H9 (cell line): ENCODE data around the gene LIPC. TPM values are rescaled to one million over a fixed set of nuclear protein-coding genes. Genes with fewer than 3 reads are reported as not detected.

ENCODE experiments used
- DNase-seq: peaks from one replicate; pipeline ENCODE4 v3.0.0-alpha.2; 2017
- H2AFZ ChIP-seq: one replicate; pipeline ENCODE4 v1.6.1; 2013; ENCODE audit warnings: mild to moderate bottlenecking, low read length, control low read depth, moderate library complexity
- H2AK5ac ChIP-seq: 2 replicates; pipeline ENCODE4 v1.6.1; 2013; ENCODE audit warnings: low read length, control low read depth, mixed read lengths; ENCODE audit not compliant: insufficient read length
- H2BK120ac ChIP-seq: one replicate; pipeline ENCODE4 v1.6.1; 2013; ENCODE audit warnings: low read depth, mild to moderate bottlenecking, low read length, control low read depth, inconsistent platforms; ENCODE audit not compliant: poor library complexity, severe bottlenecking
- H2BK12ac ChIP-seq: 2 replicates; pipeline ENCODE4 v1.6.1; 2013; ENCODE audit warnings: low read length, control low read depth, mixed read lengths, low read depth; ENCODE audit not compliant: insufficient read length
- H2BK15ac ChIP-seq: 2 replicates; pipeline ENCODE4 v1.6.1; 2013; ENCODE audit warnings: low read depth, low read length, control low read depth
- H2BK20ac ChIP-seq: one replicate; pipeline ENCODE4 v1.6.1; 2013; ENCODE audit warnings: low read depth, mild to moderate bottlenecking, low read length, control low read depth, inconsistent platforms; ENCODE audit not compliant: poor library complexity, severe bottlenecking
- H2BK5ac ChIP-seq: 2 replicates; pipeline ENCODE4 v1.6.1; 2013; ENCODE audit warnings: low read length, control low read depth, mixed read lengths; ENCODE audit not compliant: insufficient read length
- H3K14ac ChIP-seq: 2 replicates; pipeline ENCODE4 v1.6.1; 2013; ENCODE audit warnings: low read length, control low read depth; ENCODE audit not compliant: insufficient read depth
- H3K18ac ChIP-seq: 2 replicates; pipeline ENCODE4 v1.6.1; 2013; ENCODE audit warnings: low read depth, mild to moderate bottlenecking, mixed read lengths, low read length, control low read depth; ENCODE audit not compliant: insufficient read length
- H3K23ac ChIP-seq: 2 replicates; pipeline ENCODE4 v1.6.1; 2013; ENCODE audit warnings: low read length, control low read depth, mixed read lengths, low read depth; ENCODE audit not compliant: insufficient read length
- H3K23me2 ChIP-seq: 2 replicates; pipeline ENCODE4 v1.6.1; 2013; ENCODE audit warnings: low read depth, mild to moderate bottlenecking, mixed read lengths, low read length, control low read depth; ENCODE audit not compliant: insufficient read length, poor library complexity, severe bottlenecking
- H3K27ac ChIP-seq: 2 replicates; pipeline ENCODE4 v1.5.1; 2013; ENCODE audit warnings: low read length, control low read depth, mixed read lengths, low read depth; ENCODE audit not compliant: insufficient read length
- H3K27me3 ChIP-seq: 2 replicates; pipeline ENCODE4 v1.6.1; 2013; ENCODE audit warnings: low read length, control low read depth, inconsistent platforms; ENCODE audit not compliant: insufficient read depth
- H3K4ac ChIP-seq: 2 replicates; pipeline ENCODE4 v1.6.1; 2013; ENCODE audit warnings: low read depth, mild to moderate bottlenecking, control low read depth, inconsistent platforms, low read length, moderate library complexity
- H3K4me1 ChIP-seq: 2 replicates; pipeline ENCODE4 v1.6.1; 2013; ENCODE audit warnings: low read length, control low read depth, inconsistent platforms; ENCODE audit not compliant: insufficient read depth
- H3K4me2 ChIP-seq: 2 replicates; pipeline ENCODE4 v1.6.1; 2013; ENCODE audit warnings: low read length, control low read depth, mixed read lengths; ENCODE audit not compliant: insufficient read length, insufficient read depth
- H3K56ac ChIP-seq: 2 replicates; pipeline ENCODE4 v1.6.1; 2013; ENCODE audit warnings: low read depth, mild to moderate bottlenecking, mixed read lengths, low read length, control low read depth; ENCODE audit not compliant: insufficient read length
- H3K79me1 ChIP-seq: 2 replicates; pipeline ENCODE4 v1.6.1; 2013; ENCODE audit warnings: low read depth, mild to moderate bottlenecking, moderate library complexity, low read length, control low read depth, inconsistent platforms; ENCODE audit not compliant: insufficient read depth, poor library complexity, severe bottlenecking
- H3K79me2 ChIP-seq: 2 replicates; pipeline ENCODE4 v1.6.1; 2013; ENCODE audit warnings: low read length, control low read depth, inconsistent platforms; ENCODE audit not compliant: insufficient read depth
- H3K9ac ChIP-seq: 2 replicates; pipeline ENCODE4 v1.6.1; 2013; ENCODE audit warnings: low read length, control low read depth, mixed read lengths; ENCODE audit not compliant: insufficient read length; ENCODE audit errors: extremely low read depth
- H3K9me3 ChIP-seq: one replicate; pipeline ENCODE4 v1.6.1; 2013; ENCODE audit warnings: low read depth, low read length, inconsistent platforms; ENCODE audit not compliant: control insufficient read depth
- H3T11ph ChIP-seq: one replicate; pipeline ENCODE4 v1.6.1; 2013; ENCODE audit warnings: mild to moderate bottlenecking, low read length, control low read depth, inconsistent platforms
- H4K20me1 ChIP-seq: one replicate; pipeline ENCODE4 v1.6.1; 2013; ENCODE audit not compliant: control insufficient read depth, insufficient read length, insufficient read depth
- H4K5ac ChIP-seq: 2 replicates; pipeline ENCODE4 v1.6.1; 2013; ENCODE audit warnings: low read depth, mild to moderate bottlenecking, mixed read lengths, low read length, control low read depth; ENCODE audit not compliant: insufficient read length
- H4K8ac ChIP-seq: replicated peaks from 2 replicates; pipeline ENCODE4 v1.6.1; 2013; ENCODE audit warnings: low read length, control low read depth, mixed read lengths, low read depth; ENCODE audit not compliant: insufficient read length
- H4K91ac ChIP-seq: 2 replicates; pipeline ENCODE4 v1.6.1; 2013; ENCODE audit warnings: low read depth, mild to moderate bottlenecking, moderate library complexity, mixed read lengths, low read length, control low read depth; ENCODE audit not compliant: insufficient read length
- H3K27ac Mint-ChIP-seq, 3 experiments: 2 replicates in 2 of 3; 3 replicates in 1 of 3; pipeline ENCODE4 v1.8.0; 2020 to 2021; ENCODE audit warnings: mixed read lengths in 3 of 3, mild to moderate bottlenecking in 1 of 3, moderate library complexity in 1 of 3
- H3K27me3 Mint-ChIP-seq: 2 replicates; pipeline ENCODE4 v1.8.0; 2021; ENCODE audit warnings: low read depth, mild to moderate bottlenecking, moderate library complexity, mixed read lengths
- H3K36me3 Mint-ChIP-seq, 3 experiments: 2 replicates in 2 of 3; 3 replicates in 1 of 3; pipeline ENCODE4 v1.8.0; 2020 to 2021; ENCODE audit warnings: low read depth in 3 of 3, mixed read lengths in 3 of 3; ENCODE audit not compliant: insufficient read depth in 1 of 3
- H3K4me1 Mint-ChIP-seq, 2 experiments: 2 replicates each; pipeline ENCODE4 v1.8.0; 2020; ENCODE audit warnings: mixed read lengths in 2 of 2
- H3K4me3 Mint-ChIP-seq, 2 experiments: 2 replicates in 1 of 2; 3 replicates in 1 of 2; pipeline ENCODE4 v1.8.0; 2020 to 2021; ENCODE audit warnings: mild to moderate bottlenecking in 2 of 2, mixed read lengths in 2 of 2, moderate library complexity in 1 of 2
- H3K9me3 Mint-ChIP-seq, 2 experiments: 2 replicates in 1 of 2; 3 replicates in 1 of 2; pipeline ENCODE4 v1.8.0; 2020; ENCODE audit warnings: mild to moderate bottlenecking in 2 of 2, mixed read lengths in 2 of 2, moderate library complexity in 1 of 2
- WGBS: extraction: QIAGEN DNeasy Blood & Tissue Kit; methylation state at CpG from one replicate; pipeline ENCODE4 v1.1.7; 2013; ENCODE audit warnings: missing lambda C conversion rate, low lambda C conversion rate, mixed read lengths; ENCODE audit not compliant: insufficient read length; ENCODE audit errors: extremely low coverage; 5-methylcytosine and 5-hydroxymethylcytosine counted together
- total RNA-seq: library from RNA; stranded (reverse); gene quantifications from 2 replicates; pipeline ENCODE4 v1.2.1, GENCODE V29; 2021
- TF ChIP-seq, protein P1 (sequence below): fragments of 200-600 bp; sonication (generic); conservative IDR thresholded peaks from 3 replicates; pipeline ENCODE4 v1.8.0; 2021; ENCODE audit warnings: antibody characterized with exemption, mild to moderate bottlenecking

The LIPC gene
- total RNA-seq, 1 experiment from 2014 or later, result not detected

DNA sequence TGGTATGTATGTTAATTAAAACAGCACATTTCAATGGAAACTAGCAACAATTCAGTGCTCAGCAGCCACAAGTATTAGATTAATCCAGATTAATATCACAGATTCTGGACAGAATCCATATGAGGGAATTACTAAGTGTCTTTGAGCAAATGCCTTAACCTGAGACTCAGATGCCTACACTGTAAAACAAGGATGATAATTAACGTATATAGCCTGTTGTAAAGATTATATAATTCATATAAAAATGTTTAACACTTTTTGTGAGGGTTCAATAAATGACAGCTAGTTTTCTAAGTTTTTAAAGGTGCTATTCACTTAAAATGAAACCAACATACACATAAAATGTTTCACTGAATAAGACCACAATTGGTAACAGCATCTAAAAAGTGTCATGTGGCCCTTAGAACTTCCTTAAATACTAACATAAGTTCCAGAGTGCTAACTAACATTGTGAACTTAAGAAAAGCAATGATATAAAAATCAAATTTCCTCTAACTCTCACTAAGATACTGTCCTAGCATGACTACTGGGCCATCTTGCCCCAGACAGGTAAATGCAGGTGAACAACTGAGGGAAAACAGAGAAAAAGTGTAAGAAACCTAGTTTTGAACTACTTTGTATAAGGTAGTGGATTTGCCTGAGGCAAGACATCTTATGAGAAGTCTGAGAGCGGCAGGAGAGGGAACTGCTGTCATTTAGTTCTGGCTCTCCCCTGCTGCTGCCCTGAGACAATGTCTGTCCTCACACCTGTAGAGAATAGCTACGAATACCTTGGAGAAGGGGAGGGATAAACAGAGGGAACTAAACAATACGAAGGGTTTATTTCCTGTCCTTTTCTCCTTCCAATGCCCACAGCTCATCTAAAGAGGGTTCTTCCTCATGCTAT lies 166.4 kb downstream of the LIPC start:
- peaks cover 2 to 18% (median 17%) of the 10 kb centered on the region in 3 experiments; a peak in 6 of 7 replicates for H3K36me3 Mint-ChIP-seq
- H3K4me1 Mint-ChIP-seq, result peaks cover 11 to 14% of the 10 kb centered on the region in 2 experiments
- no peak overlapping the region for H4K5ac ChIP-seq
- no peak overlapping the region for H3K9ac ChIP-seq
- no peak overlapping the region for H3K4ac ChIP-seq
- H2BK15ac ChIP-seq, result no peak overlapping the region
- H3K27ac Mint-ChIP-seq, result peak overlapping the region; percentile 70 to 96 (median 79); a peak in 4 of 7 replicates
- H3K27ac ChIP-seq, result no peak overlapping the region
- H3K27me3 ChIP-seq, result no peaks in the 10 kb centered on the region
- H3K56ac ChIP-seq, result no peak overlapping the region
- H3K4me2 ChIP-seq, result no peak overlapping the region
- H3K4me3 Mint-ChIP-seq, result no peak overlapping the region
- DNase-seq, result peak; percentile 33
- H3K9me3 Mint-ChIP-seq, result no peaks in the 10 kb centered on the region; a peak in 1 of 5 replicates
- H3K23me2 ChIP-seq, result no peaks in the 10 kb centered on the region
- H3K79me1 ChIP-seq, result no peaks in the 10 kb centered on the region
- H3K18ac ChIP-seq, result no peak overlapping the region
- H3K27me3 Mint-ChIP-seq, result no peaks in the 10 kb centered on the region
- H3K14ac ChIP-seq, result no peak overlapping the region
- no peak overlapping the region for H2BK20ac ChIP-seq
- no peak overlapping the region for H4K8ac ChIP-seq
- H2BK5ac ChIP-seq, result no peak overlapping the region
- H2AFZ ChIP-seq, result no peak overlapping the region
- no peak overlapping the region for H2BK120ac ChIP-seq
- H4K20me1 ChIP-seq, result no peaks in the 10 kb centered on the region
- no peak overlapping the region for H2BK12ac ChIP-seq
- H3T11ph ChIP-seq, result no peak overlapping the region
- H3K23ac ChIP-seq, result no peak overlapping the region
- H4K91ac ChIP-seq, result no peak overlapping the region
- H3K79me2 ChIP-seq, result no peaks in the 10 kb centered on the region
- no CpG with 5 or more reads among the region's 4 CpGs for WGBS
- H2AK5ac ChIP-seq, result no peak overlapping the region
- TF ChIP-seq, protein P1, sequence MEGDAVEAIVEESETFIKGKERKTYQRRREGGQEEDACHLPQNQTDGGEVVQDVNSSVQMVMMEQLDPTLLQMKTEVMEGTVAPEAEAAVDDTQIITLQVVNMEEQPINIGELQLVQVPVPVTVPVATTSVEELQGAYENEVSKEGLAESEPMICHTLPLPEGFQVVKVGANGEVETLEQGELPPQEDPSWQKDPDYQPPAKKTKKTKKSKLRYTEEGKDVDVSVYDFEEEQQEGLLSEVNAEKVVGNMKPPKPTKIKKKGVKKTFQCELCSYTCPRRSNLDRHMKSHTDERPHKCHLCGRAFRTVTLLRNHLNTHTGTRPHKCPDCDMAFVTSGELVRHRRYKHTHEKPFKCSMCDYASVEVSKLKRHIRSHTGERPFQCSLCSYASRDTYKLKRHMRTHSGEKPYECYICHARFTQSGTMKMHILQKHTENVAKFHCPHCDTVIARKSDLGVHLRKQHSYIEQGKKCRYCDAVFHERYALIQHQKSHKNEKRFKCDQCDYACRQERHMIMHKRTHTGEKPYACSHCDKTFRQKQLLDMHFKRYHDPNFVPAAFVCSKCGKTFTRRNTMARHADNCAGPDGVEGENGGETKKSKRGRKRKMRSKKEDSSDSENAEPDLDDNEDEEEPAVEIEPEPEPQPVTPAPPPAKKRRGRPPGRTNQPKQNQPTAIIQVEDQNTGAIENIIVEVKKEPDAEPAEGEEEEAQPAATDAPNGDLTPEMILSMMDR, result peak; percentile 9; the same call in 1 of the 3 replicates
- H3K9me3 ChIP-seq, result no peaks in the 10 kb centered on the region
- no peaks in the 10 kb centered on the region for H3K4me1 ChIP-seq
